ENCODE results near the gene FLNB. TPM values are rescaled to one million over a fixed set of nuclear protein-coding genes. Genes with fewer than 3 reads are reported as not detected.

FLNB gene
- total and polyA plus RNA-seq, 9 of the 15 experiments (the other 6 are each of a cell fraction or from before 2014, with no cell fraction given): 9.4 to 48.1 (median 25.6) TPM

- TF ChIP-seq PYGO2 (tag; IDR thresholded peaks at IDR 0.05): no peak
- no peak for TF ChIP-seq HMGN3 (IDR thresholded peaks at IDR 0.05; ENCODE audit: borderline replicate concordance, extremely low read depth, insufficient read length, low read depth, low read length)
- TF ChIP-seq YBX1 (IDR thresholded peaks at IDR 0.05): no peak
- no peak for TF ChIP-seq ZNF398 (CRISPR knock-in tag; IDR thresholded peaks at IDR 0.05)
- no peak for TF ChIP-seq MLLT1 (IDR thresholded peaks at IDR 0.05)
- no peak for TF ChIP-seq TRIM28 (IDR thresholded peaks at IDR 0.05)
- TF ChIP-seq ZBTB40 (IDR thresholded peaks at IDR 0.05): no peak
- no peak for TF ChIP-seq ZBTB40 (CRISPR knock-in tag; IDR thresholded peaks at IDR 0.05)
- no peak for TF ChIP-seq THAP12 (CRISPR knock-in tag; IDR thresholded peaks at IDR 0.05)
- TF ChIP-seq PPARD (CRISPR knock-in tag; IDR thresholded peaks at IDR 0.05): no peak
- TF ChIP-seq ETV1 (tag; conservative IDR thresholded peaks at IDR 0.05; ENCODE audit: low read depth): no peak
- TF ChIP-seq STAT5B (CRISPR knock-in tag; IDR thresholded peaks at IDR 0.05): no peak
Measured at GRCh38 chr3:58167431-58168351, 159.5 kb downstream of the FLNB start (continued).

All from K562 (cell line).